HCT116 (cell line): ENCODE results near the gene MACF1. TPM values are rescaled to one million over a fixed set of nuclear protein-coding genes. Genes with fewer than 3 reads are reported as not detected.

ENCODE experiments used
- ATAC-seq: fragments of 200-7000 bp; cut with Tn5 transposase; 2 replicates; pipeline ENCODE4 v1.9.1; 2020; ENCODE audit warnings: mild to moderate bottlenecking, moderate library complexity
- BruUV-seq: library from RNA; stranded (reverse); fragments of 400-500 nt; replicated peaks from 2 replicates; lab custom pipeline; 2021; lab: Mats Ljungman, UMichigan
- CTCF ChIA-PET: fragments of 300-600 bp; sonication (Branson Sonifier 250); formaldehyde crosslinking; loops from one replicate; lab custom pipeline; 2021; ENCODE audit warnings: antibody characterized with exemption; lab: Charles Lee
- POLR2A ChIA-PET: fragments of 300-600, 350-600 bp; sonication (Branson Sonifier 250); formaldehyde crosslinking; loops from one replicate; lab custom pipeline; 2021; ENCODE audit warnings: antibody characterized with exemption; lab: Charles Lee
- RAD21 ChIA-PET, 2 experiments: fragments of 300-600 bp; sonication (Branson Sonifier 250); formaldehyde crosslinking; loops; one replicate each; lab custom pipeline; 2023; ENCODE audit warnings: low total read pairs in 2 of 2; ENCODE audit not compliant: uncharacterized antibody in 2 of 2, unreplicated experiment in 2 of 2, low non-redundant PET in 1 of 2; lab: Charles Lee
- DNase-seq: peaks from one replicate; pipeline ENCODE4 v3.0.0-alpha.2; 2010; ENCODE audit warnings: low read depth, low spot score
- H2AFZ ChIP-seq: fragments of 200-600 bp; shearing (Covaris generic), sonication (generic); 2 replicates; pipeline ENCODE4 v1.6.1; 2017; ENCODE audit warnings: low read depth, mixed run types, mixed read lengths, antibody characterized with exemption, low read length; ENCODE audit not compliant: poor library complexity, severe bottlenecking
- H3K27ac ChIP-seq: 2 replicates; pipeline ENCODE4 v1.5.1; 2012; ENCODE audit warnings: low read depth, low read length
- H3K27me3 ChIP-seq: fragments of 200-600 bp; sonication (generic); 2 replicates; pipeline ENCODE4 v1.6.1; 2016; ENCODE audit warnings: mixed run types, low read length, mixed read lengths; ENCODE audit not compliant: insufficient read depth
- H3K36me3 ChIP-seq, 2 experiments: fragments of 200-500 bp in 1 of 2; fragments of 200-600 bp in 1 of 2; sonication (Bioruptor generic) in 1 of 2; sonication (generic) in 1 of 2; 2 replicates each; pipeline versions ENCODE4 v1.5.1 to v1.6.1; 2014 to 2016; ENCODE audit warnings: low read length in 2 of 2, inconsistent platforms in 1 of 2, mixed read lengths in 1 of 2, mixed run types in 1 of 2; ENCODE audit not compliant: insufficient read depth in 2 of 2, control insufficient read depth in 1 of 2
- H3K4me1 ChIP-seq, 2 experiments: fragments of 200-600 bp in 1 of 2; sonication (generic) in 1 of 2; 2 replicates each; pipeline versions ENCODE4 v1.5.1 to v1.6.1; 2012 to 2017; ENCODE audit warnings: low read length in 2 of 2, inconsistent platforms in 1 of 2, mild to moderate bottlenecking in 1 of 2, mixed read lengths in 1 of 2, mixed run types in 1 of 2, moderate library complexity in 1 of 2; ENCODE audit not compliant: insufficient read depth in 2 of 2, control insufficient read depth in 1 of 2
- H3K4me2 ChIP-seq: fragments of 200-600 bp; sonication (generic); 2 replicates; pipeline ENCODE4 v1.6.1; 2017; ENCODE audit warnings: mixed run types, low read length, mixed read lengths
- H3K4me3 ChIP-seq, 2 experiments: fragments of 200-600 bp in 1 of 2; sonication (generic) in 1 of 2; replicated peaks in 1 of 2; 2 replicates each; pipeline ENCODE4 v1.5.1; 2011 to 2016; ENCODE audit warnings: low read length in 2 of 2, control low read depth in 1 of 2, low read depth in 1 of 2, mild to moderate bottlenecking in 1 of 2, mixed read lengths in 1 of 2, mixed run types in 1 of 2
- H3K79me2 ChIP-seq: fragments of 200-600 bp; sonication (generic); 2 replicates; pipeline ENCODE4 v1.6.1; 2017; ENCODE audit warnings: mild to moderate bottlenecking, mixed run types, low read length, moderate library complexity, mixed read lengths; ENCODE audit not compliant: insufficient read depth
- H3K9ac ChIP-seq: fragments of 200-600 bp; sonication (generic); 2 replicates; pipeline ENCODE4 v1.6.1; 2016; ENCODE audit warnings: low read length, mixed read lengths
- H3K9me2 ChIP-seq: fragments of 200-600 bp; sonication (generic), shearing (Covaris generic); 2 replicates; pipeline ENCODE4 v1.6.1; 2017; ENCODE audit warnings: mixed run types, mild to moderate bottlenecking, moderate library complexity; ENCODE audit not compliant: insufficient read depth
- H3K9me3 ChIP-seq, 2 experiments: fragments of 200-500 bp in 1 of 2; fragments of 200-600 bp in 1 of 2; sonication (Bioruptor generic) in 1 of 2; sonication (generic) in 1 of 2; 2 replicates each; pipeline ENCODE4 v1.6.1; 2014 to 2017; ENCODE audit warnings: low read length in 2 of 2, mixed read lengths in 2 of 2, inconsistent platforms in 1 of 2, low read depth in 1 of 2, mild to moderate bottlenecking in 1 of 2, mixed run types in 1 of 2, moderate library complexity in 1 of 2; ENCODE audit not compliant: control insufficient read depth in 1 of 2, insufficient read depth in 1 of 2
- H4K20me1 ChIP-seq: fragments of 200-600 bp; sonication (generic), shearing (Covaris generic); 2 replicates; pipeline ENCODE4 v1.6.1; 2017; ENCODE audit warnings: mixed run types, mild to moderate bottlenecking, moderate library complexity; ENCODE audit not compliant: insufficient read depth
- CTCF ChIP-seq, 3 experiments: fragments of 200-600 bp in 1 of 3; sonication (generic) in 1 of 3; IDR thresholded peaks in 2 of 3; conservative IDR thresholded peaks in 1 of 3; 2 replicates each; pipeline ENCODE4 v1.5.1; 2012 to 2017; ENCODE audit warnings: low read depth in 2 of 3, low read length in 2 of 3, antibody characterized with exemption in 1 of 3, borderline replicate concordance in 1 of 3, control low read depth in 1 of 3, mild to moderate bottlenecking in 1 of 3, mixed read lengths in 1 of 3, mixed run types in 1 of 3, moderate library complexity in 1 of 3; ENCODE audit not compliant: insufficient read depth in 1 of 3
- ELF1 ChIP-seq: IDR thresholded peaks from 2 replicates; pipeline ENCODE4 v1.6.1; 2012; ENCODE audit warnings: low read depth, borderline replicate concordance
- EZH2 ChIP-seq: fragments of 200-600 bp; sonication (generic); IDR thresholded peaks from 2 replicates; pipeline ENCODE4 v1.6.1; 2017; ENCODE audit warnings: antibody characterized with exemption, mixed run types
- EZH2phosphoT487 ChIP-seq: fragments of 200-600 bp; IDR thresholded peaks from 2 replicates; pipeline ENCODE4 v1.6.1; 2018; ENCODE audit warnings: antibody characterized with exemption, borderline replicate concordance
- JUND ChIP-seq: IDR thresholded peaks from 2 replicates; pipeline ENCODE4 v1.6.1; 2012
- POLR2A ChIP-seq: IDR thresholded peaks from 2 replicates; pipeline ENCODE4 v1.7.0; 2011; ENCODE audit warnings: borderline replicate concordance; ENCODE audit not compliant: insufficient read depth, insufficient read length; ENCODE audit errors: extremely low read depth
- RAD21 ChIP-seq: IDR thresholded peaks from 2 replicates; pipeline ENCODE4 v1.6.1; 2012; ENCODE audit warnings: low read depth, mild to moderate bottlenecking
- REST ChIP-seq: IDR thresholded peaks from 2 replicates; pipeline ENCODE4 v1.6.1; 2012; ENCODE audit warnings: low read depth
- ZBTB33 ChIP-seq: IDR thresholded peaks from 2 replicates; pipeline ENCODE4 v1.6.1; 2011; ENCODE audit warnings: mild to moderate bottlenecking, low read length, moderate library complexity; ENCODE audit not compliant: insufficient replicate concordance; ENCODE audit errors: extremely low read depth
- ZNF274 ChIP-seq: fragments of 200-500 bp; sonication (Bioruptor generic); IDR thresholded peaks from 2 replicates; pipeline ENCODE4 v1.6.1; 2014; ENCODE audit warnings: mild to moderate bottlenecking, low read depth, low read length, inconsistent platforms
- intact Hi-C: fragments of 100-400 bp; cut with micrococcal nuclease; formaldehyde crosslinking; loops from 2 replicates; pipeline ENCODE4 v1.10.0; 2022
- total RNA-seq: library from RNA; stranded (reverse); gene quantifications from one replicate; pipeline ENCODE4 v1.2.1, GENCODE V29; 2021; ENCODE audit not compliant: unreplicated experiment

Gene MACF1
- total RNA-seq, 1 experiment from 2014 or later = 146 TPM

- no peak overlapping the region for H3K4me2 ChIP-seq
- H3K9me3 ChIP-seq = no peaks in the 10 kb centered on the region
- H3K9ac ChIP-seq = no peak overlapping the region
- no peak overlapping the region for H3K27ac ChIP-seq
- no TSS peak for BruUV-seq
- H2AFZ ChIP-seq = no peak overlapping the region
- ChIA-PET CTCF (interaction anchor here (0.5 to 2.6 kb wide), 4 partner anchors 10 to 85 kb away, joined by 3 to 9 read pairs (median 6); no protein-coding TSS in a partner anchor), POLR2A (no interaction called here), RAD21 (interaction anchor here in 1 of 2 experiments (1.2 kb wide), 1 partner anchor 18 kb away, joined by 3 read pairs; no protein-coding TSS in a partner anchor)
- H4K20me1 ChIP-seq = no peaks in the 10 kb centered on the region
- no peaks in the 10 kb centered on the region for H3K27me3 ChIP-seq
- peaks cover 10% of the 10 kb centered on the region for H3K79me2 ChIP-seq
- intact Hi-C loops = no loop called here
- peak; percentile 48 for TF ChIP-seq RAD21
- no peak for TF ChIP-seq REST
- no peak for TF ChIP-seq JUND
- TF ChIP-seq ELF1 = no peak
- no peak for TF ChIP-seq EZH2phosphoT487
- TF ChIP-seq CTCF (IDR thresholded peaks at IDR 0.05 in 2 of 3, conservative IDR thresholded peaks at IDR 0.05 in 1 of 3; ENCODE audit: borderline replicate concordance in 1 of 3, insufficient read depth in 1 of 3, low read depth in 2 of 3, low read length in 2 of 3) = peak in 2 of 3 experiments; percentile 10 to 22; a peak in 1 of 6 replicates
- TF ChIP-seq EZH2 = no peak
- TF ChIP-seq ZNF274 = no peak
- no peak for TF ChIP-seq ZBTB33
- no peak for TF ChIP-seq POLR2A
- DNase-seq (no peak), ATAC-seq (0 out of 2 replicates have a peak, but pooled peaks have one; percentile 34)
- no peaks in the 10 kb centered on the region for H3K36me3 ChIP-seq
- H3K4me3 ChIP-seq = no peak overlapping the region
- no peaks in the 10 kb centered on the region for H3K9me2 ChIP-seq
- H3K4me1 ChIP-seq = peaks cover 9 to 20% of the 10 kb centered on the region in 2 experiments
Observed at GRCh38 chr1:39173119-39173994, 31.1 kb upstream of the MACF1 start.
